Activated T-helper 2 cell treated with anti-CD3 and anti-CD28 coated beads, Interferon-gamma antibody, Interleukin-2, Interleukin-4, amounts not matched to agents 10 μg/mL and 5 μg/mL and 100 μg/mL, durations not matched to agents 14 hours and 24 hours and 36 hours (primary cell): ENCODE results near the gene EID3. TPM values are rescaled to one million over a fixed set of nuclear protein-coding genes. Genes with fewer than 3 reads are reported as not detected.

Experiments used
- DNase-seq: peaks from one replicate; pipeline ENCODE4 v3.0.0; 2021; ENCODE audit warnings: low spot score
- H3K27ac Mint-ChIP-seq: one replicate; pipeline ENCODE4 v1.8.0; 2021; ENCODE audit warnings: mixed read lengths
- H3K27me3 Mint-ChIP-seq: one replicate; pipeline ENCODE4 v1.8.0; 2021; ENCODE audit warnings: low read depth, mixed read lengths
- H3K36me3 Mint-ChIP-seq: one replicate; pipeline ENCODE4 v1.8.0; 2021; ENCODE audit warnings: low read depth, mixed read lengths
- H3K4me1 Mint-ChIP-seq: one replicate; pipeline ENCODE4 v1.8.0; 2021; ENCODE audit warnings: low read depth, mixed read lengths
- H3K4me3 Mint-ChIP-seq: one replicate; pipeline ENCODE4 v1.8.0; 2021; ENCODE audit warnings: low read depth, mild to moderate bottlenecking, moderate library complexity, mixed read lengths
- H3K9me3 Mint-ChIP-seq: one replicate; pipeline ENCODE4 v1.8.0; 2021; ENCODE audit warnings: mixed read lengths
- intact Hi-C: fragments of 100-400 bp; cut with micrococcal nuclease; formaldehyde crosslinking; loops from one replicate; pipeline ENCODE4 v1.15.1; 2023
- total RNA-seq: library from RNA; stranded (reverse); gene quantifications from 2 replicates; pipeline ENCODE4 v1.2.3, GENCODE V29; 2022

The EID3 gene
- total RNA-seq, 1 donor from 2014 or later: 9.4 TPM

GRCh38 chr12:104280111-104280510, 23.4 kb upstream of the EID3 start:
- Mint-ChIP-seq H3K27ac (no peak overlapping the region), H3K4me3 (no peak overlapping the region), H3K4me1 (peaks cover 18% of the 10 kb centered on the region), H3K27me3 (no peaks in the 10 kb centered on the region), H3K36me3 (no peaks in the 10 kb centered on the region), H3K9me3 (no peaks in the 10 kb centered on the region)
- intact Hi-C loops: loop anchor here (10.0 kb wide), 1 partner anchor 215 kb away; the partner anchor contains the start of gene HCFC2
- DNase-seq: no peak

GRCh38 chr12:104280717-104281458, 22.7 kb upstream of the EID3 start:
- Mint-ChIP-seq H3K4me1 (peaks cover 19% of the 10 kb centered on the region), H3K27me3 (no peaks in the 10 kb centered on the region), H3K36me3 (no peaks in the 10 kb centered on the region), H3K4me3 (no peak overlapping the region), H3K9me3 (no peaks in the 10 kb centered on the region), H3K27ac (no peak overlapping the region)
- intact Hi-C loops: loop anchor here (10.0 kb wide), 1 partner anchor 216 kb away; the partner anchor contains the start of gene HCFC2
- DNase-seq: no peak

GRCh38 chr12:104281636-104282035, 21.9 kb upstream of the EID3 start:
- Mint-ChIP-seq H3K4me1 (peaks cover 22% of the 10 kb centered on the region), H3K9me3 (no peaks in the 10 kb centered on the region), H3K4me3 (no peak overlapping the region), H3K27ac (no peak overlapping the region), H3K27me3 (no peaks in the 10 kb centered on the region), H3K36me3 (no peaks in the 10 kb centered on the region)
- no peak for DNase-seq
- intact Hi-C loops: loop anchor here (10.0 kb wide), 1 partner anchor 217 kb away; the partner anchor contains the start of gene HCFC2

GRCh38 chr12:104282109-104282508, 21.4 kb upstream of the EID3 start:
- H3K9me3 Mint-ChIP-seq: no peaks in the 10 kb centered on the region
- intact Hi-C loops: loop anchor here (10.0 kb wide), 1 partner anchor 217 kb away; the partner anchor contains the start of gene HCFC2
- H3K36me3 Mint-ChIP-seq: no peaks in the 10 kb centered on the region

GRCh38 chr12:104285740-104286515, 17.6 kb upstream of the EID3 start:
- DNase-seq: no peak
- Mint-ChIP-seq H3K36me3 (peaks cover 16% of the 10 kb centered on the region), H3K27ac (peak overlapping the region; percentile 100), H3K27me3 (no peaks in the 10 kb centered on the region), H3K9me3 (no peaks in the 10 kb centered on the region), H3K4me1 (peaks cover 25% of the 10 kb centered on the region), H3K4me3 (peak overlapping the region; percentile 100)
- intact Hi-C loops: loop anchor here (1.0 to 10.0 kb wide), 8 partner anchors 51 to 1045 kb away; partner anchors contain the start of genes C12orf75, HCFC2 and HSP90B1

More at GRCh38 chr12:104282109-104282508, 21.4 kb upstream of the EID3 start:
- Mint-ChIP-seq H3K4me3 (no peak overlapping the region), H3K27ac (no peak overlapping the region), H3K27me3 (no peaks in the 10 kb centered on the region), H3K4me1 (peaks cover 23% of the 10 kb centered on the region)
- DNase-seq: no peak

- intact Hi-C loops: loop anchor here (1.0 to 10.0 kb wide), 9 partner anchors 50 to 1044 kb away; partner anchors contain the start of genes C12orf75, HCFC2, HSP90B1 and NFYB
- Mint-ChIP-seq H3K9me3 (no peaks in the 10 kb centered on the region), H3K27me3 (no peaks in the 10 kb centered on the region), H3K4me3 (peak overlapping the region; percentile 100), H3K36me3 (peaks cover 20% of the 10 kb centered on the region), H3K27ac (peak overlapping the region; percentile 100), H3K4me1 (peaks cover 24% of the 10 kb centered on the region)
- DNase-seq: peak; percentile 92
These were observed 16.7 kb upstream of the EID3 start for GRCh38 chr12:104286516-104287482.

- Mint-ChIP-seq H3K9me3 (no peaks in the 10 kb centered on the region), H3K4me3 (peak overlapping the region; percentile 100), H3K4me1 (peaks cover 37% of the 10 kb centered on the region), H3K27ac (peak overlapping the region; percentile 100), H3K27me3 (no peaks in the 10 kb centered on the region), H3K36me3 (peaks cover 40% of the 10 kb centered on the region)
- peak; percentile 83 for DNase-seq
- intact Hi-C loops: loop anchor here (1.0 to 10.0 kb wide), 5 partner anchors 15 to 939 kb away; partner anchors contain the start of genes EID3 and HCFC2
These were observed 14.8 kb upstream of the EID3 start for GRCh38 chr12:104288635-104289274.

GRCh38 chr12:104290320-104290719, 13.2 kb upstream of the EID3 start:
- DNase-seq: no peak
- peaks cover 56% of the 10 kb centered on the region for H3K36me3 Mint-ChIP-seq
- intact Hi-C loops: no loop called here
- peaks cover 46% of the 10 kb centered on the region for H3K4me1 Mint-ChIP-seq
- no peak overlapping the region for H3K27ac Mint-ChIP-seq
- H3K27me3 Mint-ChIP-seq: no peaks in the 10 kb centered on the region
- H3K4me3 Mint-ChIP-seq: no peak overlapping the region
- H3K9me3 Mint-ChIP-seq: no peaks in the 10 kb centered on the region

GRCh38 chr12:104290855-104291254, 12.7 kb upstream of the EID3 start:
- Mint-ChIP-seq H3K27ac (no peak overlapping the region), H3K27me3 (no peaks in the 10 kb centered on the region), H3K9me3 (no peaks in the 10 kb centered on the region), H3K4me3 (no peak overlapping the region), H3K4me1 (peaks cover 47% of the 10 kb centered on the region), H3K36me3 (peaks cover 61% of the 10 kb centered on the region)
- intact Hi-C loops: no loop called here
- DNase-seq: no peak

GRCh38 chr12:104291867-104292524, 11.5 kb upstream of the EID3 start:
- no peak overlapping the region for H3K4me3 Mint-ChIP-seq
- peaks cover 44% of the 10 kb centered on the region for H3K4me1 Mint-ChIP-seq

More at GRCh38 chr12:104291867-104292524, 11.5 kb upstream of the EID3 start:
- Mint-ChIP-seq H3K36me3 (peaks cover 68% of the 10 kb centered on the region), H3K9me3 (no peaks in the 10 kb centered on the region), H3K27me3 (no peaks in the 10 kb centered on the region), H3K27ac (no peak overlapping the region)
- intact Hi-C loops: no loop called here
- DNase-seq: no peak
